Measurements from ENCODE around the gene CTNNA3.

CTNNA3 gene

DNA sequence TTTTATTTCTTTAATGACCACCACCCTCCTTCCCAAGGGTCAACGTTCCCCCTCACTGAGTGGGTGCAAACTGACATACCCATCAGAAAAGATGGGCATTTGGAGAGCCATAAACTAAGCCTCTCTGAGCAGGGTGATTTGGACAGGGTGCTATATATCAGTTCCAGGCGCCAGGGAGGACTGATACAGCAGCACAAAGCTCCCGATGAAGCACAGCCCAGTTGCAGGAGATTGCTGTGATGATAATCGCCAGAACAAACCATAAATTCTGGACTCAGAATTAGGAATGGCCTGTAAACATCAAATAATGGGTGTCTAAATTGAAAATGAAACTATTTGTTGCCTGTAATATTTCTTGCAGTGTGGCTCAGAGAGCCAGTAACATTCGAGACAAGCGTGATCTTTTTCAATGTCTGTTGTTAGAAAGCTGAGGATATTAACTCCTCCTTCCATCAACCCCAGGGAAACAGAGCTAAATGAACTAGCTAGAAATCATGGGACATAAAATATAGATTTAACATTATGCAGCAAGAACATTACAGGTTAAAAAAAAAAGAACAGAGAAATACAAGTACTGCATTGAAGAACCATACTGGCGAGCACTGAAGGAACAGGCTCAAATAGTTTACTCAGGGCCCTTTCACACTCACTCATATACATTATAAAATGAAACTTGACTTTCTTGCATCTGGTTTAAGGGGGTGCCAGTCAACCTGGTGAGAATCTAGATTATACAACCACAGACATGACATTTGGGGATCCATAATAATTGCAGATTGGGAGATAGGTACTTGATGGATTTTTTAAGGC lies 907.6 kb downstream of the CTNNA3 start:
- no peak for DNase-seq

DNA sequence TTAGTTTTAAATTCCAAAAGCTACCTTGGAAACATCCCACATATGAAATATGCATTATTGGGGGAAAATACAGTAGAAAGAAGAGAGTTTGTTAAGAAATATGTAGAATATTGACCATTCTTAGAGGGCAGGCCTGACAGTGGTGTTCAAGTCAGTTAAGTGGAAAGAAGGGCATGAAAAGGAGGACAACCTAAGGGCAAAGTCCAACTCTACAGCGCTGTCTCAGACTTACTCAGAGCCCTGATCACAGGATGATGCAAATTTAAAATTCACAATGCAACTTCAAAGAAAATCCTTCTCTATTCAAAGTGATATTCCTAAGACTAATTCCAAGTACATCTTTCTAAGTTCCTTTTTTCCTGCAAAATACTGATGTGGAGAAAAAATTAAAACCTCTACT lies 909.3 kb downstream of the CTNNA3 start:
- no peak for DNase-seq

DNA sequence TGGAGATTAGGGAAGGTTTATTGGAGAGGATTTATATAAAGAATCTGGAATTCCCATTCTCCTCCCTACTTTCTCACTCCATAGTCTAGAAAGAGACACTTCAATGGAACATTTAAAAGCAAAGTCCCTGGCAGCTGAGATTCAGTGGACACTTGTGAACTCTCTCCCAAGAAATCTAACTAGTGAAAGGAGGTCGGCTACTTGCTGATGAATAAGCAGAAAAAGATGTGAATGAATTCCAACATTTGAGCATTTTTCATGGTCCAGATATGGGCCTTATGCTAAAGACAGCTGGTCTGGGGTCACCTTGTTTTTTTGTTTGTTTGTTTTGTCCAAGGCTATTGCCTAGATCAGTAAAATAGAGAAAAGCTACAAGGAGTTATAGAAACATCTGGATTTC lies 911.2 kb downstream of the CTNNA3 start:
- DNase-seq, result no peak

DNA sequence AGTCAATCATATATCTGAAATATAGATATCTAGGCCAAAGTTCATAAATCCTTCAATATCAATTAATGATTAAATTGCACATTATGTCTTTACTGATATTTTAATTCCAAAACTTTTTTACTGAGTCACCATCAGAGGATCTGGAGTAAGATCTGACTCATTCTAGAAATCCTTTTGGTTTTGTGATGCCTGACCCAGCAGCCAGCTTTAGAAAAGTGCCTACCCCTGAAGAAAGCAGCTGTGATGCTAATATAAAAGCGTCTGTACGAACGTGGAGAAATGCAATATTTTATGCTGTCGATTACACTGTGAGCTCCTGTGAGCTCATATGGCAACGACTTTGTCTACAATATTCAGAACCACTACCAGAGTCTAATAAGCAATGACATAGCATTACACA lies 912.7 kb downstream of the CTNNA3 start:
- no peak for DNase-seq

DNA sequence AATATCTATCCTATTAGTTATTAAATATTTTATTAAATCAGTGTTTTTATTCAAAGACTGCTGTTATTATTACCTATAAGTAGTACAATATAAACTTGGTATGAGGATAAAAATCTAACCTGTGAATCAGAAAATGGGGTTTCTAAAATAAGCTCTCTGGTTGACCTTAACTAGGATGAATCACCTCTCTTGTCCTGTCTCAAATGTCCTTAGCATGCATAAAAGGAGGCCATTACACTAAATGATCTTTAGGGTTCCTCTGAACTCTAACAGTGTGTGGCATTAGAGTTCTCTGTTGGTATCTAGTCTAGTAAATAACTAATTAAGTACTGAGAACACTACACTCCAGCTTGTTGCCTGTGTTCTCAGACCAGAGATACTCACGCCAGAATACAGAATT lies 913.2 kb downstream of the CTNNA3 start:
- DNase-seq, result no peak

DNA sequence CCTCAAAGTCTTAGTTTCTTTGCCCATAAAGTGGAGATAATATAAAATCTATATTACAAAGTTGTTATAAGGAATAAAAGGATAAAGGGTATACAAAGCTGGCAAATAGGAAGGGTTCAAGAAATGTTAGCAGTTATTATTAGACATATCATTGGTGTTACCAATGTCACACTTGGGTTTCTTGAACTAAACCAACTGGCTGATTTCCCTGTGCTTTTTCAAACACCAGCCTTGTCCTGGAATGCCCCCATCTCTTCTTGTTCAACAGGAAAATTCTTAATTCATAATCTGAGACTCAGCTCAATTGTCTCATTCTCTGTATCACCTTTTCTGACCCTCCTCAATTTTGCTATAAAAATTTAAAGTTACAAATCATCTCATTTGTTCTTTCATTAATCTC lies 913.9 kb downstream of the CTNNA3 start:
- DNase-seq, result no peak

DNA sequence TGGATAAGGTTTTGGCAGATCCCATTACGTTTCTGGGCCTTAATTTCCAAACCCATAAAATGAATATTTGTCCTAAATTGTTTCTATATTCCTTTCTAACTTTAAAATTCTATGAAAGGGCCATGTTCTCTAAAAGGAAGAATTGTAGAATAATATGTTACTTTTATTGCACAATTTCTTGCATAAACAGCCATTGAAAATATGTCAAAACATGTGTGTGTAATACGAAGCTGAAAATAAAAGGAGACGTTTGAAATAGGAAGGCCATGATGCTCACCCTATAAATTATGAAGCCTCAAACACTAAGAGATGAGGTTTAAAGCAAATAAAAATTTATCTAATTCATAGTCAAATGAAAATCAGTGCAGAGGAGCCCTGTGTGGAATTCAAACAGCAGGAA lies 915.2 kb downstream of the CTNNA3 start:
- no peak for DNase-seq

DNA sequence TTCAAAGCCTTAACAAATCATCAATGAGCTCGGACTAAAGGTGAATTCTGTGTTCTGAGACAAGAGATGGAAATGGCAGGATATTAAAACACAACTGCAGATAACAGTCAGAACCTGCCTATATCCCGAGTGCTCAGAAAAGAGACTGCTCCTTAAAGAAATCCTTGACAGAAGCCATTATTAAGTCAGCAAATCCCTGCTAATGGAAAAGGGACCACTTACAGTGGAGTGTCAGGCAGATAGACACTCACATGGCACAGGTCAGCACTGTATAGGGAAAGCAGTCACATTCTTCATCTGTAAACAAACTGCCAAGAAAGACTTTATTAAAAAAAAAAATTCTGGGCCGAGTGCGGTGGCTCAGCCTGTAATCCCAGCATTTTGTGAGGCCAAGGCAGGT lies 917.6 kb downstream of the CTNNA3 start:
- no peak for DNase-seq

DNA sequence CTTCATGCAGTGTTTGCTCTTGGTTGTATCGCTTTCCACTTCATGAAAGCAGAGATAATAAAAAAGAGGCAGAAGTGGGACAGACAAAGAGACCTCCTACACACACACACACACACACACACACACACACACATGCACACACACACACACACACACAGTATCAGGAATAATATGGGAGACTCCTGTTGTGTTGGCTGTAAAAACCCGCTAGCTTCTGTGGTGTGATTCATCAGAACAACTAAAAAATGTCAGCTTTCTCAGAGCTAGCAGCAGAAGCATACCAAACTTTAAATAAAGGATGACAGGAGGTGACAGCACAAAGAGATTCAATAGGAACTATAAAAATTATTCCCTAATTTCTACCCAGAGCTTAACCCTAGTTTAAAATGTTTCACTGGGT lies 918.3 kb downstream of the CTNNA3 start:
- DNase-seq, result no peak

DNA sequence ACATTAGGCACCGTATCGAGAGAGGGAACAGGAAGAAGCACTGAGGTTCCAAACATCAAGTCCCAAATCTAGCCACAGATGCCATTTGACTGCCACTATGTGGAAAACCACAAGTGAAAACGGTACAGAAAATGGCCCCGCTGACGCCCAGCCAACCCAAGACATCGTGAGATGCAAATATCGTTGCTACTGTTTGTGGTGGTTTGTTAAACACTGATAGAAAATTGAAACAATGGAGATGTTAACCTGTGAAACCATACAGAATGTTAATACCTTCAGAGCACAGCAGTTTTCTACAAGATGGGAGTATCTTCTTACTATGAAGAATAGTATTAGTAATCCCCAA lies 922.5 kb downstream of the CTNNA3 start:
- DNase-seq, result no peak

DNA sequence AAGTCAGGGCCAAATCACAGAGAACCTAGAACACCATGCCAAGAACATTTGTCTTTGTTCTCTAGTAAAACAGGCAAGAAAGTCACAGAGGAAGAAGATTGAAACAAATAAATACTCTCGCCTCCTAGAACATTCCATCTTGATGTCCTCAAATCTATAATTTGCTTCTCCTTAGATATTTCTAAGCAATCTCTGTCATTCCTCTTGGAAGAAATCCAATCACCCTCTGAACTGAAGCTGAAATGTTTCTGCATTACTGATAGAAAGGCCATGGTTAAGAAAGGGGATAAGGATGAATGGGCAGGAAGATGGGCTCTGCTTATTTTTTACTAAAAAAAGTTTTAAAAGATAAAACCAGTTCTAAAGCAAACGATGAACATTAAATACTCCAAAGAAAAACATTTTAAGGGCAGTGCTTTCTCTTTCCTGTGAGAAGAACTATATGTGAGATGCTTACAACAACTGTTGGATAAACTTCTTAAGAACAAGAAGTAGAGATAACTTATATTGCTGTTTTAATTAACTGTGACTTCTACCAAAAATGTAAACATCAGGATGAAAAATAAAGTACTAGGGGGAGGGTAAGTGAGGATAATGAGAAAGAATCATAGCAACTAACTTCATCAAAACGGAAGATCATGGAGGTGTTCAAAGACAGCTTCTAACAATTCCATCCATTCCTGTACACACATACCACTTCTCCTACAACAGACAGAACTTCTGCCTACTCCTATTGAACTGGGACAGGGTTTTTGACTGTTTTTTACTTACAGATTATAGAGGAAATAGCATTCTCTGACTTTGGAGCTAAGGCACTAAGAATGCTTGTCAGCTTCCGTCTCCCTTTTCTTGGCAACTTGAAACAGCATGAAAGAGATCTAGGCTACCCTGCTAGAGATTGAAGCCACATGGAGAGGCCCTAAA lies 923.2 kb downstream of the CTNNA3 start:
- DNase-seq, result no peak

DNA sequence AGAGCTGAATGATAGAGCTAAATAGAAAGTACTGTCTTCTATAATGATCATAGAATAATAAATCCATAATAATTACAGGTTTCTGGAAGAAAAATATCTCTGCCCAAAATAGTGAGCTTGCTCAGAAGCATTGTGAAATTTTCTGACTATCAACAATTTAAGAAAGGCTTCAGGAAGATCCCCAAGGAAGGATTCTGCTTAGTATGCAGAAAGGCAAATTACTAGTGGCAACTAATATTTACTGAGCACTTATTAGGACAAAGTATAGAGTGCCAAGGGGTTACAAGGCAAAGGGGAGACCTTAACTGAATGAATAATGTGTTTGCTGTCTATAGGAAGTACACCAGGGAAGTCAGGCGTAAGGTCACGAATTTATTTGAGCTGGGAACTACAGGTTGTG lies 928.3 kb downstream of the CTNNA3 start:
- no peak for DNase-seq

DNA sequence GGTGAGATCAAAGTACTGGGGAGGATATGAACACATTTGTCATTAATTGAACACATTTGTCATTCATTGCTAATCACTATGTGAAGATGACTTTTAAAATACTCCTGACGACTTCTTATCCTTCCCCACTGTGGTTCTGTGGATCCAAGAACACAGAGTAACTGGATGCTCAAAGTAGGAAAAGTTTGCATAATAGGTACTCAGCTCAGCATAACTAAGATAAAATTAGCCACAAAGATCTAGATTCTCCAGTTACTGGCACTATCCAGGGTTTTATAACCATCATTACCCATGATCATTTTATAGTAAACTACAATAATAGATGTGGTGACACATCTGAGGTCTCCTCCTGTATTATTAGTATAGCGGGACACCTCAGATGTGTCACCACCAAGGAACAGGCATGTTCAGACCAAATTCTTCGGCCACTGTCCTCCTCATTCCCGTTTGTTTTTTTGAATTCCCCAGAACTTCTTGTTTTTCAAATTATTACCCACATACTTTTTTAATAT lies 933.7 kb downstream of the CTNNA3 start:
- no peak for DNase-seq

DNA sequence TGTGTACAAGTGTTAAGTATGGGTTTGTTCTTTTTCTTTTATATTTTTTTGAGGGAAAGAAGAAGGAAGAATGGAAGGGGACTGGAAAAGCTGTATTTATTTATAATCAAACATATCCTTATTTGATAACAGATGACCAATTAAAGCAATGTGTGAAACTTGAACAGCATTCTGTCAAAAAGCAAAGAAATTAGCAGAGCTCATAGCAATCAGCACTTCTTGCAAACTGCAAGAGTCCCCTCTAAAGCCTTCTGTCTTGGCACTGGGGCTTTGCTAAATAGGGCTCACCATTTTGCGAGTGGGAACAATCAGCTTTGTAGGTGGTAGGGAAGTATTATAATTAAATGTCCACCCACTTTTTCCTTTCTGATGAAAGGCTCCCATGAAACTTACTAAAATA lies 935.1 kb downstream of the CTNNA3 start:
- no peak for DNase-seq

DNA sequence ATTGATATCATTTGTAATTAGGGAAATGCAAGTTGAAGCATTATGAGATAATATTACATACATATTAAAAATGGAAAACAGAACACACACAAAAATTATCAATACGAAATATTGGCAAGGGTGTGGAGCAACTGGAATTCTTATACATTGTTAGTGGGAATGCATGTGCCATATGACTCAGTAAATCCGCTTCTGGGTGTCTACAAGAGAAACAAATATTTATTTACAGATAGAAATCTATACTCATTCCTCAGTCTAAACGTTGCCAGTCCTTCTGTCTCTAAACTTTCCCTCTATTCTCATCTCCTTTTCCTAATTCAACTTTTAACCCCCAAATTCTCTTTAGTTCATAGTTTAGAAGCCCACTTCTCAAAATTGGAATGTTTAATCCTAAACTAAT lies 940.5 kb downstream of the CTNNA3 start:
- DNase-seq, result no peak

DNA sequence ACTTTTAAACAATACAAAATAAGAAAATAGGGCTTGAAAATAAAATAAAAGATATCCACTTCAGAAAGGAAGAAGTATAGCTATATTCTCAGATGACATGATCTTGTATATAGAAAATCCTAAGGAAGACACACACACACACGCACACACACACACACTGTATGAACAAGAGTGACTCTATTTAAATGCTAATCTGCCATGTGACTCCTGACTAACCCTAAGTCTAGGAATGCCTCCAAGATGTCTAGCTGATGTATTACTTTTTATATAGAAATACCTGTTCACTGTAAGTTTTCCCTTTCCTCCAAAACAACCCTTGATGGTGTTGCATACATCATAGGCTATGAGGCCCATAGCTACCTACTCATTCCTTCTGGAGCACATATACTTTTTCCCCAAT lies 943.3 kb downstream of the CTNNA3 start:
- no peak for DNase-seq

DNA sequence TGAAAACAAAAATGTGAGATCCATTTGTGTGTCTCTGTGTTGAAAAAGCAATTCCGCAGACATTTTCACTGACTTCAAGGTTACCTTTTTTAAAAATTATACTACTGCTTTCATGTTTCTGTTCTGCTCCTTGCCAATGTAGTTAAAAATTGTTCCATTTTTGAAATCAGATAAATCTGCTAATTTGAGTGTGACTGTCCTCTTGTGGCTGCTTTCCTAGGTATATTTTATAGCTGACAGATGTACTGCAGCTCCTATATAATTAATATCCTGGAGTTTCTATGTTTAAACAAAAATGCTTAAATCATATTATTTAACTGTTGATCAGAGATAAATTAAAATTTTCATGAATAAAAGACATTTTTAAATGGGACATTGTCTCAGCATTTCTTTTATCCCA lies 947.8 kb downstream of the CTNNA3 start:
- DNase-seq, result no peak

DNA sequence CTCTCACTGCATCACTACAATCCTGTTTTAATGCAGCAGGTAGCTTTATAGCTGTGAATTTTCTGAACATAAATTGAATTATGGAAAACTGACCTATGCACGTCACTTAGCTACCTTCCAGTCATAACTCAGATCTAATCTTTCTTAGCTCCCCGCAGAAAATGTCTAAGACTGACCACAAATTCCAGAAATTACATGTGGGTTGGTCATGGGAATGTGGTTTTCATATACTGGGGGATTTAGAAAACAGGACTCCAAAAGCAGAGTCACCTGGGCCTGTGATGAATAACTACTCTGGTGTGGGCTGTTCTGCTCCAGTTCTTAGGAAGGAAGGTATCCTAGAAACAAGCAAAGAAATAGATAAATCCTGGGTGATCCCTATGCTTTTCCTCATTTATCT lies 948.5 kb downstream of the CTNNA3 start:
- DNase-seq, result no peak

DNA sequence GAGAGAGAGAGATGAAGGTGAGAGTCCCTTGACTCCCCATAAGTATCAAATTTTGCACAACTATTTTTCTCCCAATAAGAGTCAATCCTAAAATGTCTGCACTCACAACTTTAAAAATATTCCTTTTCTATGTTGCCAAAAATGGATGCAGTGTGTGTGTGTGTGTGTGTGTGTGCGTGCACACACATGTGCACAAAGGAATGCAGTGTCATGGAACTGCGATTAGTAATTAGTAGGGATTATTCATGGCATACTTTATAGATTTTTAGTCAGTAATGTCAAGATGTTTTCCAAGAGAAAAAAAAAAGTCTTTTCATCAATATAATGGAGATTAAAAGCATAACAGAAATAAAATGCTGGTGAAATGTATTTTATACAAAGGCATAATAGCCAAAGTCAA lies 949.3 kb downstream of the CTNNA3 start:
- DNase-seq, result no peak

DNA sequence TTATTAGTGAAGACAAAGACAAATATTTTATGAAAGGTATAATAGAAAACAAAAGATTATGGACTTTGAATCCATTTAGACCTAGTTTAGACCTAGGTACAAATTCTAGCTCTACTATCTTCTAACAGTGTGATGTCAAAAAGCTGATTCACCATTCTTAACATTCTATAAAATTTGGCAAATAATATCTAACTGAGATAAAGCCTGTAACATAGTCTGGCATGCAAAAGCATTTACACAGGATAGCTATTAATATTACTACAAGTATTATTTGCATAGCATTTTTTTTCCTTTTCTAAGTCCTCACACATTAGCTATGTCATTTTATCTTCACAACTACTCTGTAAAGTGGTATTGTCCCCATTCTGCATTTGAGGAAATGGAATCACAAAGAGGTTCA lies 949.7 kb downstream of the CTNNA3 start:
- DNase-seq, result no peak

DNA sequence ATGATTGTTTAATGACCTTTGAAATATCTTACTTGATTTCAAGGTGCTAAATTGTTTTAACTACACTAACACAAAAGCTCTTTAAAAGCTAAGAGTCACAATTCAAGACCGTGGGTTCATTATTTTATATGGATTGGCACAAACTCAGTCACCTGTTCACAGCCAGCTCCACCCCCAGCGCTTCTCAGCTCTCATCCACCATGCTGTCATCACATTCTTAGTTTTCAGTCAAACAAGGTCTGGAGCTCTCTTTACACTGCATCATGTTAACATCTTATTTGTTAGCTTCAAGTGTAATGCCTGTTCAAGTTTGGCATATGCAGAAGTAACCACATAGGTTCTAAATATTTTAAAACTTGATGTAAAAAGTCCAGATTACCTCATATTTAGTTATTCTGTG lies 951.1 kb downstream of the CTNNA3 start:
- no peak for DNase-seq

DNA sequence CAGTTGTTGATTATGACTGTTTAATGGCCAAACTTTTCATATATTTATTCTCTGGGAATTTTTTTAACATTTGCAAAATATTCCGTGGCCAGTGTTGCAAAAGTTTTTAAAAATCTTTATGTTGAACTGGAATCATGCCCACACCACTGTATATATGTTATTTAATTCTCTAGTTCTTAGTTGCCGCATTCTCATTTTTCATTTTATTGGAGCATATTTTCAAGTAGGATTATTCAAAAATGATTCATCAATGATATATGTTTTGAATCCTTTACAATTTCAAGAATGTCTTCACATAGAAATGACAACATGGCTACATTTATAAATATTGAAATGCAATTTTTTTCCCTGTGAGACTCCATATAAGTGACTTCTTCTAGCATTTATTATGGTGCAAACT lies 958.8 kb downstream of the CTNNA3 start:
- DNase-seq, result no peak

DNA sequence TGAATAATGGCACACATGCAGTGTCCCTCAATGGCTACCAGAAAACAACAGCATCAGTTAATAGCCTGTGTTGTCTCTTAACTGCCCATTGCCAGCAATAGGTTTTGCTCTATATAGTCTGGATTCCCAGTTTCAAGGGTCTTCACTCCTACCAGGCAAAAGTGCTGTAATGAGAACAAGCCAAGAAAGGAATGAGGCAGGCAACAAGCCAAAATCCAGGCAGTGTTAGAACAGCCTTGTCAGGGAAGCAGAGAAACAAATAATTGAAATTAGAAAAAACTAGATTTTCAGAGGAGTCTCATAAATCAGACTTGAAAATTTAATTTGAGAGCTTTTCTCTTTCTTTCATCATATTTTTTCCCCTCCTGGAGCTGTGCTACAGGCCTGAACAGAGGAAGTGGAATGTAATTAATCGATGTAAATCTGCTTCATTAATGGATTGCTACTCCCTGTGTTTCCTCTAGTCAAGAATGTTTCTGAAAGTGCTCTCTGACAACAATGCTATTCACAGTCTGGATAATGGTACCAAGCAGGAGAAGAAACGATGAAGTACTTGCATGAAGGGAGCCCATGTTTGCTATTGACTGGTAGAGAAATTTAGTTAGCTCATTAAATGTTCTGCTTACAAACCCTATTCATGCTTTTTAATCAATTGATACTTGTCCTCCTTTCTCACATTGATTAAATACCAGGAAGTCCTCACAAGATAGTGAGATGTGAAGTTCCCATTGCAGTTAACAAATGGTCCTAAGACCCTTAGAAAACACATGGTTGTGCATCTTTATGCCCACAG lies 972.2 kb downstream of the CTNNA3 start:
- no peak for DNase-seq
